ENCODE measurements around the gene IL12RB2. TPM values are rescaled to one million over a fixed set of nuclear protein-coding genes. Genes with fewer than 3 reads are reported as not detected.
A peak's percentile ranks its signal among the peaks of the same experiment; 100 is the strongest.

The IL12RB2 gene
- total RNA-seq, result 10 to 100 TPM; 86.9 to 90.7 TPM

- no peaks in the 10 kb centered on the region for H3K9me3 Mint-ChIP-seq
- H3K27me3 Mint-ChIP-seq, result peaks cover 2% of the 10 kb centered on the region
- H3K27ac Mint-ChIP-seq, result peak within 1 kb of the TSS; percentile 96
- POLR2A ChIA-PET, result interaction anchor here (0.6 to 2.4 kb wide), 6 partner anchors 26 to 383 kb away, joined by 3 to 7 read pairs (median 4); partner anchors contain the start of genes DNAI4 and MIER1
- peaks cover 52% of the 10 kb centered on the region for H3K4me1 Mint-ChIP-seq (ENCODE audit: low read depth)
- H3K4me3 Mint-ChIP-seq, result peak within 1 kb of the TSS; percentile 95
- peak; percentile 75 for DNase-seq
- H3K36me3 Mint-ChIP-seq, result peaks cover 39% of the 10 kb centered on the region
- CTCF ChIA-PET, result interaction anchor here (0.9 to 1.4 kb wide), 3 partner anchors 9 to 93 kb away, joined by 3 to 5 read pairs (median 4); no protein-coding TSS in a partner anchor
- intact Hi-C loops (cut with micrococcal nuclease), result loop anchor here (10.0 kb wide), 1 partner anchor 373 kb away; no protein-coding TSS in a partner anchor
Observed at GRCh38 chr1:67307251-67308060, at the start of gene IL12RB2. Gene IL12RB2 (plus strand): TSS chr1:67307873. CDS start chr1:67320369, 12,496 bp downstream.

GRCh38 chr1:67261680-67262079, 46.0 kb upstream of the IL12RB2 start:
- H3K27me3 Mint-ChIP-seq, result no peaks in the 10 kb centered on the region
- H3K4me1 Mint-ChIP-seq (ENCODE audit: low read depth), result peaks cover 18% of the 10 kb centered on the region
- no peak overlapping the region for H3K27ac Mint-ChIP-seq
- ChIA-PET CTCF (interaction anchor here (0.6 to 1.6 kb wide), 9 partner anchors 12 to 499 kb away, joined by 3 to 8 read pairs (median 3); no protein-coding TSS in a partner anchor), POLR2A (interaction anchor here (0.8 kb wide), 1 partner anchor 79 kb away, joined by 3 read pairs; no protein-coding TSS in a partner anchor)
- H3K9me3 Mint-ChIP-seq, result no peaks in the 10 kb centered on the region
- no peak overlapping the region for H3K4me3 Mint-ChIP-seq
- peak; percentile 49 for DNase-seq
- intact Hi-C loops (cut with micrococcal nuclease), result no loop called here
- peaks cover 8% of the 10 kb centered on the region for H3K36me3 Mint-ChIP-seq

- Mint-ChIP-seq H3K9me3 (no peaks in the 10 kb centered on the region), H3K36me3 (peaks cover 5% of the 10 kb centered on the region), H3K4me1 (ENCODE audit: low read depth) (peaks cover 18% of the 10 kb centered on the region), H3K4me3 (no peak overlapping the region), H3K27ac (no peak overlapping the region), H3K27me3 (no peaks in the 10 kb centered on the region)
- intact Hi-C loops (cut with micrococcal nuclease), result no loop called here
- POLR2A ChIA-PET, result no interaction called here
- no peak for DNase-seq
- CTCF ChIA-PET, result interaction anchor here (0.5 to 1.6 kb wide), 5 partner anchors 11 to 184 kb away, joined by 3 to 8 read pairs (median 4); no protein-coding TSS in a partner anchor
Observed at GRCh38 chr1:67262735-67263134, 44.9 kb upstream of the IL12RB2 start.

GRCh38 chr1:67264152-67264551, 43.5 kb upstream of the IL12RB2 start:
- Mint-ChIP-seq H3K36me3 (no peaks in the 10 kb centered on the region), H3K4me3 (no peak overlapping the region), H3K27me3 (no peaks in the 10 kb centered on the region), H3K4me1 (ENCODE audit: low read depth) (peaks cover 18% of the 10 kb centered on the region), H3K9me3 (no peaks in the 10 kb centered on the region), H3K27ac (no peak overlapping the region)
- CTCF ChIA-PET, result no interaction called here
- intact Hi-C loops (cut with micrococcal nuclease), result no loop called here
- POLR2A ChIA-PET, result no interaction called here
- DNase-seq, result no peak

- Mint-ChIP-seq H3K4me1 (ENCODE audit: low read depth) (peaks cover 19% of the 10 kb centered on the region), H3K27ac (no peak overlapping the region), H3K9me3 (no peaks in the 10 kb centered on the region), H3K36me3 (peaks cover 2% of the 10 kb centered on the region), H3K27me3 (no peaks in the 10 kb centered on the region), H3K4me3 (no peak overlapping the region)
- intact Hi-C loops (cut with micrococcal nuclease), result no loop called here
- POLR2A ChIA-PET, result no interaction called here
- CTCF ChIA-PET, result no interaction called here
- DNase-seq, result no peak
Observed at GRCh38 chr1:67264899-67265298, 42.8 kb upstream of the IL12RB2 start.

- H3K9me3 Mint-ChIP-seq, result peaks cover 17% of the 10 kb centered on the region
- peaks cover 38% of the 10 kb centered on the region for H3K4me1 Mint-ChIP-seq (ENCODE audit: low read depth)
- no peak overlapping the region for H3K4me3 Mint-ChIP-seq
- intact Hi-C loops (cut with micrococcal nuclease), result no loop called here
- ChIA-PET POLR2A (no interaction called here), CTCF (no interaction called here)
- H3K27ac Mint-ChIP-seq, result no peak overlapping the region
- H3K36me3 Mint-ChIP-seq, result peaks cover 36% of the 10 kb centered on the region
- no peaks in the 10 kb centered on the region for H3K27me3 Mint-ChIP-seq
- no peak for DNase-seq
Observed at GRCh38 chr1:67269061-67269460, 38.6 kb upstream of the IL12RB2 start.

GRCh38 chr1:67270541-67270940, 37.1 kb upstream of the IL12RB2 start:
- Mint-ChIP-seq H3K27ac (peak overlapping the region; percentile 10), H3K4me1 (ENCODE audit: low read depth) (peaks cover 44% of the 10 kb centered on the region), H3K9me3 (peaks cover 21% of the 10 kb centered on the region), H3K36me3 (peaks cover 40% of the 10 kb centered on the region), H3K27me3 (no peaks in the 10 kb centered on the region), H3K4me3 (no peak overlapping the region)
- intact Hi-C loops (cut with micrococcal nuclease), result loop anchor here (1.0 to 5.0 kb wide), 2 partner anchors 11 to 38 kb away; no protein-coding TSS in a partner anchor
- ChIA-PET POLR2A (interaction anchor here (1.1 to 3.4 kb wide), 2 partner anchors 62 to 69 kb away, joined by 4 to 12 read pairs; no protein-coding TSS in a partner anchor), CTCF (interaction anchor here (1.4 kb wide), 2 partner anchors 14 to 59 kb away, joined by 3 read pairs; no protein-coding TSS in a partner anchor)
- peak; percentile 53 for DNase-seq

GRCh38 chr1:67273591-67273990, 34.1 kb upstream of the IL12RB2 start:
- intact Hi-C loops (cut with micrococcal nuclease), result loop anchor here (5.0 kb wide), 1 partner anchor 41 kb away; no protein-coding TSS in a partner anchor
- ChIA-PET POLR2A (interaction anchor here (1.8 to 2.7 kb wide), 7 partner anchors 21 to 102 kb away, joined by 6 to 32 read pairs (median 10); no protein-coding TSS in a partner anchor), CTCF (interaction anchor here (0.6 to 2.2 kb wide), 6 partner anchors 10 to 74 kb away, joined by 3 to 10 read pairs (median 4); partner anchors contain the start of gene IL12RB2)
- H3K36me3 Mint-ChIP-seq, result peaks cover 51% of the 10 kb centered on the region
- peaks cover 33% of the 10 kb centered on the region for H3K9me3 Mint-ChIP-seq
- peaks cover 2% of the 10 kb centered on the region for H3K27me3 Mint-ChIP-seq
- no peak overlapping the region for H3K4me3 Mint-ChIP-seq
- H3K27ac Mint-ChIP-seq, result peak overlapping the region; percentile 41
- DNase-seq, result no peak
- H3K4me1 Mint-ChIP-seq (ENCODE audit: low read depth), result peaks cover 51% of the 10 kb centered on the region

GRCh38 chr1:67274623-67275325, 32.9 kb upstream of the IL12RB2 start:
- H3K4me3 Mint-ChIP-seq, result no peak overlapping the region
- H3K27ac Mint-ChIP-seq, result peak overlapping the region; percentile 75
- H3K36me3 Mint-ChIP-seq, result peaks cover 50% of the 10 kb centered on the region
- peak; percentile 27 for DNase-seq
- POLR2A ChIA-PET, result interaction anchor here (0.7 to 2.7 kb wide), 18 partner anchors 8 to 156 kb away, joined by 3 to 32 read pairs (median 4); no protein-coding TSS in a partner anchor
- intact Hi-C loops (cut with micrococcal nuclease), result loop anchor here (1.0 to 5.0 kb wide), 14 partner anchors 12 to 410 kb away; partner anchors contain the start of genes GADD45A and SERBP1
- H3K27me3 Mint-ChIP-seq, result peaks cover 2% of the 10 kb centered on the region
- peaks cover 33% of the 10 kb centered on the region for H3K9me3 Mint-ChIP-seq
- H3K4me1 Mint-ChIP-seq (ENCODE audit: low read depth), result peaks cover 51% of the 10 kb centered on the region
- CTCF ChIA-PET, result interaction anchor here (1.0 to 2.2 kb wide), 9 partner anchors 9 to 225 kb away, joined by 3 to 10 read pairs (median 3); partner anchors contain the start of gene IL12RB2

GRCh38 chr1:67280696-67281095, 27.0 kb upstream of the IL12RB2 start:
- ChIA-PET CTCF (interaction anchor here (1.1 kb wide), 1 partner anchor 69 kb away, joined by 5 read pairs; no protein-coding TSS in a partner anchor), POLR2A (interaction anchor here (1.0 kb wide), 1 partner anchor 59 kb away, joined by 3 read pairs; no protein-coding TSS in a partner anchor)
- Mint-ChIP-seq H3K4me3 (no peak overlapping the region), H3K36me3 (peaks cover 10% of the 10 kb centered on the region), H3K27ac (no peak overlapping the region), H3K4me1 (ENCODE audit: low read depth) (peaks cover 15% of the 10 kb centered on the region), H3K27me3 (peaks cover 4% of the 10 kb centered on the region), H3K9me3 (peaks cover 11% of the 10 kb centered on the region)
- no peak for DNase-seq
- intact Hi-C loops (cut with micrococcal nuclease), result no loop called here

- Mint-ChIP-seq H3K36me3 (peaks cover 4% of the 10 kb centered on the region), H3K4me3 (no peak overlapping the region), H3K9me3 (peaks cover 5% of the 10 kb centered on the region), H3K27me3 (peaks cover 4% of the 10 kb centered on the region), H3K27ac (no peak overlapping the region), H3K4me1 (ENCODE audit: low read depth) (peaks cover 15% of the 10 kb centered on the region)
- POLR2A ChIA-PET, result interaction anchor here (1.0 kb wide), 1 partner anchor 58 kb away, joined by 3 read pairs; no protein-coding TSS in a partner anchor
- no peak for DNase-seq
- CTCF ChIA-PET, result interaction anchor here (1.1 kb wide), 1 partner anchor 69 kb away, joined by 5 read pairs; no protein-coding TSS in a partner anchor
- intact Hi-C loops (cut with micrococcal nuclease), result no loop called here
Observed at GRCh38 chr1:67281244-67281643, 26.4 kb upstream of the IL12RB2 start.
